GM19397 (cell line): Measurements from ENCODE around the gene CACNA1F.

Source experiments
- ATAC-seq: cut with Tn5 transposase; IDR thresholded peaks from one replicate; pipeline ENCODE4 v1.9.1; 2021; ENCODE audit warnings: mild to moderate bottlenecking, moderate library complexity; ENCODE audit not compliant: unreplicated experiment

CACNA1F gene

DNA sequence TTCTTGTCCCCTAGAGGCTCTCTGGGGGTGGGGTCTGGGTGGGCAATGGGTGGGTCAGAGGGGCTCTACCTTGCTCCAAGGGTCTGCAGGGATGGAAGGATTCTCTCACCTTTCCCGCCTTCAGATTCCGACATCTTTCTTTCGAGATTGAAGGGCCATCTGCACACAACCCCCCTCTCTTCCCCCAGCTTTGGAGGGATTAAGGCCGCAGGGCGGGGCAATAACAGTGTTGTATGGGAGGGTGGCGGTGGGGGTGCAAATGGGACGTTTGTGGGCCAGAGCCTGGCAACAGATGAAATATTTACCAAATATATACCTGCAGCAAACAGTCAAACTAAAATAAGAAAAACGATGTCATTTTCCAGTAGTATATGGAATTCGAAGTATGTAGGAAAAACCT is at the start of gene CACNA1F:
TSS of gene CACNA1F (minus strand) at position 165 of the 400 bp plus-strand sequence. CDS start at position 134, 31 bp downstream.
- no peak for ATAC-seq

DNA sequence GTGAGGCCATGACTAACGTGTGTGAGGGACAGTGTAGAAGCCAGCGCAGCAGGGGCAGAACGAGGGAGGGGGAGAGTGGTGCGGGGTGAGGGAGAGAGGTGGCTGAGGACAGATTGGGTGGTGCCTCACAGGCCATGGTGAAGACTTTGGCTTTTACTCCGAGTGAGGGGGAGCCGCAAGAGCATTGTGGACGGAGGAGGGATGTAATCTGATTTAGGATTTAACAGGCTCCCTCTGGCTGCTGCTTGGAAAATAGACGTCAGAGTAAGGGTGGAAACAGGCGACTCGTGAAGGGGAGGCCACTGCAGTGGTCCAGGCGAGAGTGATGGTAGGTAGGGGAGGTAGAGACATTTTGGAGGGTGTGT is 49.5 kb upstream of the CACNA1F start:
- no peak for ATAC-seq

DNA sequence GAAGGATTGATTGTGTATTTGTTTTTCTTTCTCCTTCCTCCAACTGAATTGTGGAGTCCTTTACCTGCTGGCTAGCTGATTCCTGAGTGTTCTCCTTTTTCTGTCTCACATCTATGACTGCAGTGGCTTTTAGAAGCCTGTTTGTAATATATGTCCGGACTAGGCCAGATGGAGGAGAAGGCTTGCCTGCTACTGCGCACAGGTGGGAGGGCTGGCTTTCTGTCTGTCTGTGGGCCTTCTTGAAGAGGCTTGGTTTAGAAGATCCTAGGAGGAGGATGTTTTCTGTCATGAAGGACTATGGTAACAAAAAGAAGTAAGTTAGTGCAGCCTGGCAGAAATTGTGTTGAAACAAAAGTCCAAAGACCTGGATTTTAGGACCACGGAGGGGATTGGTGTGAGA is 44.9 kb upstream of the CACNA1F start:
- ATAC-seq: no peak

DNA sequence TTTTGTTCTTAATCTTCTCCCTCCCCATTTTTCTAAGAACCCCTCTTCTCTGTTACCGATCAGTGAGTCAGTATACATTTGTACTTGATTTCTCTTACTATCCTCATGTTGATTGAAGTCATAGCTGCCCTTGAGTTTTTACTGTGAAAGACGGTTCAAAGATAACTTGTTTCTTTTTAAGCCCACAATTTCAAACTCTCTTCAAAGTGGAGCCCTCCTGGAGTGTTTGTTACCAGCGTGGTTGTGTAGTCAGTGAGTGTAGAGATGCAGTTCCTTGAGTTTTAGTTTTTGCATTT is 44.3 kb upstream of the CACNA1F start:
- ATAC-seq: no peak

DNA sequence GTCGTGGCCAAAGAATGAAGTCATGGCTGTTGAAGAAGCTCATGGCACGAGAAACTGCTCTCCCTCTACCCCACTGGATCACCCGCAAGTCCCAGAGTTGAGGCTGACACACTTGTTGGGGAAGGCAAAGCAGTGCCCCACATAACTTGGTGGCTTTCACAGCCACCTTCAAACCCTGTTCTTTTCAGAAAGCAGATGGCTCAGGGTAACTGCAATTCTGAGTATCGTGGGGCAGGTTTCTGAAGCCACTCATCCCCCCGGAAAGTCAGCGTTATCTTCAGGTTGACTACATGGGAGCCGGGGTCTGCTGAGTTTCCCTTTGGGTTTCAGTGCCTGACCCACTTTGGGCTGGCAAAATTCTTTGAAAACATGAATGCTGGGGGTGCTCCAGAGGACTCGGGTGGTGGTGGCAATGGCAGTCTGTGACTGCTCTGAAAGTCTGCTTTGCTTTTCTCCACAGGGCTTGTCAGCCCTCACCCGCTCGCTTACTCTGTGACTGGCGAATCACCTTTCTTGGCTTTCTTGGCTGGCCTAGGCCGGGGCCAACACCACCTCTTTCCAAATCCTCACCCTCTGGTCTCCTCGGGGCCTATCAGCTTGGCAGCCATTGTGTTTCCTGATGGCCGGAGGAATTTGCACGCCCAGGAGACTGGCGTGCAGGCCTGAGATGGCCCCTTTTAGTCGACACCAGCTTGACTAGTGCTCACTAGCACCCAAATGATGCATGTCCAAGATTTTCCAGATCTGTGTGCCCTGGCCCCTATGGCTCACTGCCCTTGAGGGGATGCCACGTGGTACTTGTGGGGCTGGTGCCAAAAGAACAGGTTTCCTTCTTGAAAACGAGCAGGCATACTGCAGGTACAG is 43.8 kb upstream of the CACNA1F start:
- ATAC-seq: no peak

DNA sequence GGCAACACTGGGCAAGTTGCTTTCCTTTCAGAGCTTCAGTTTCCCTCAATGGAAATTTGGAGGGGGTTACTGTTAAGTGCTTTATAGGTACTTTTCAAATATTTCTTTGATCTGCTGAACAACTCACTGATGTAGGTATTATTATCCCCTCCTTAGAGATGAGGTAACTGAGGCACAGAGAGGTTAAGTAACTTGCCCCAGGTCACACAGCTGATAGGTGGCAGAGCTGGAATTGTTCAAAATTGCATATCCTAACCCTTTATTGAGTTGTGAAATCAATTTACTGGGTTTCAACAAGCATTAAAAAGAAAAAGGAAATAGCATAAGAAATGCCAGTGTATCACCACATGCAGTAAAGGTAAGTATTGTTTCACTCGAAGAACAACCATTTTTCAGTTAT is 43.1 kb upstream of the CACNA1F start:
- ATAC-seq: no peak

DNA sequence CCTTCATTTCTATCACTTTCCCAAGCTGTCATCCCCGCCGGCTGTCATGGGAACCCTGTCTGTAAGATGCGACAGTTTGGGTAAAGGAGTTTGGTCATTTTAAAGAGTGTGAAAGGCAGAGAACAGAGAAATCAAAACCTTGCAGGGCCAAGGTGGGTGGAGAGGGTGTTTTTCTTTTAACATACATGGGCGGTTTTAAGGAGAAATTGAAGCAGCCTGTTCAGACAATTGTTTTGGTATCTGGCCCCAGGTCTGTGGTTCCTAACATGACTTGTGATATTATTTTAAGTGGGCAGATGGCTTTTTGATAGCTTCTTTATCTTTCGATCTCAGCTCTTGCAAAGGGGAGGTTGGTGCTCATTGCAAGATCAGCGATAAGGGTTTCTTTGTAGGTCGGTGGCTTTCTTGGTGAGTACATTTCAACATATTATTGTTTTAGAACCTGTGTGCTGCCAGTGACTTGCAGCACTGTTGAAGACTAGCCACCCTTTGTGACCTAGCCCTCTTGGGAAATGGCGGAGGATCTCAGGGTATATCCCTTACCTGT is 40.1 kb upstream of the CACNA1F start:
- ATAC-seq: no peak

DNA sequence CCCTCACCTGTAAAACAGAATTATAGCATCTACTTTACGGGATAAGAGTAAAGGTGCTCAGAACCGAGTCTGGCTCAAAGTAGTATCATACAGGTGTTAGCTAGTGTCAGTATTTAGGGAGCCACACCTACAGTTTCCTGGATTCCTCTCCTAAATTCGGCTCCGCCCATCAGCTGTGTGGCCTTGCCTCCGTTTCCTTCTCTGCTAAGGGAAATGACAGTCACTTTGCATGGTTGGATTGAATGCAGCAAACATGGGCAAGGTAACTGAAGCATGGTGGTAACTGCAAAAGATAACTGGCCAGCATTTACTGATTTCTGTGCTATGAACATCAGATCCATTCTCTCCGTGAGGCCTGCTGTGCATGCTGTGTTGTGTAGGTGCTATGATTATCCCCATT is 39.3 kb upstream of the CACNA1F start:
- ATAC-seq: no peak

DNA sequence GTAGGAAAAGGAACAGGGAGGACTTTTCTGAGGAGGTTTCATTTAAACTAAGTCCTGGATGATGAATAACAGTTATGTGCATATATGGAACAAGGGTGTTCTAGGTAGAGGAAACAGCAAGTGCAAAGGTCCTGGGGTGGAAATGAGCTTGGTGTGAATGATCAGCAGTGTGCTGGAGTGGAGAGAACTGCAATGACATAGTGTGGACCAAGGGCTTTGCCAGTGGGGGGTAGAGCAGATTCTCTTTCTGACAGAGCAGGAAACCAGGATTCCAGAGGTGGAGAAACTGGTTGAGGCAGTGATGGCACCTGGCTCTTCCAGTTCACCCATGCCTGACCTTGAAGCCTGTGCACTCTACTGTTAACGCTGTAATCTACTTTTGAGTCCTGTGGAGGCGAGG is 38.2 kb upstream of the CACNA1F start:
- no peak for ATAC-seq

DNA sequence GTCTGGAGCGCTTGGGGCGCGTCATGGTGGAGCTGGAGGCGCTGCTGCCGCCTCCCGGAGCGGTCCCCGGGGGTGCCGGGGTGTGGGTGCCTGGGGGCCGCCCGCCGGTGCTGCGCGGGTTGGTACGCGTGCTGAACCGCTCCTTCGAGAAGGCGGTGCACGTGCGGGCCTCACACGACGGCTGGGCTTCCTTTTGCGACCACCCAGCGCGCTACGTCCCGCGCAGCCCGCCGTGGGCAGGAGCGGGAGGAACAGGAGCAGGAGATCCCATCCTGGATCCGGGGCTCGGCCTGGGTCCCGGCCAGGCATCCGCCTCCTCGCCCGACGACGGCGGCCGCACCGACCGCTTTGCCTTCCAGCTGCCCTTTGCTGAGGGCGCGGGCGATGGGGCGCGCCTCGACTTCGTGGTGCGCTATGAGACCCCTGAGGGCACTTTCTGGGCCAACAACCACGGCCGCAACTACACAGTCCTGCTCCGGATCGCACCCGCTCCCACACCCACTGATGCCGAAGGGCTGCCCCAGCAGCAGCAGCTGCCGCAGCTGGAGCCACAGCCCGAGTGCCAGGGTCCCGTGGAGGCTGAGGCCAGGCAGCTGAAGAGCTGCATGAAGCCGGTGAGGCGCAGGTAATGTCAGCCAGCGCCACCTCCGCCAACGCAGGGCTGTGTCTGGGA is 37.2 kb upstream of the CACNA1F start:
- ATAC-seq: no peak

DNA sequence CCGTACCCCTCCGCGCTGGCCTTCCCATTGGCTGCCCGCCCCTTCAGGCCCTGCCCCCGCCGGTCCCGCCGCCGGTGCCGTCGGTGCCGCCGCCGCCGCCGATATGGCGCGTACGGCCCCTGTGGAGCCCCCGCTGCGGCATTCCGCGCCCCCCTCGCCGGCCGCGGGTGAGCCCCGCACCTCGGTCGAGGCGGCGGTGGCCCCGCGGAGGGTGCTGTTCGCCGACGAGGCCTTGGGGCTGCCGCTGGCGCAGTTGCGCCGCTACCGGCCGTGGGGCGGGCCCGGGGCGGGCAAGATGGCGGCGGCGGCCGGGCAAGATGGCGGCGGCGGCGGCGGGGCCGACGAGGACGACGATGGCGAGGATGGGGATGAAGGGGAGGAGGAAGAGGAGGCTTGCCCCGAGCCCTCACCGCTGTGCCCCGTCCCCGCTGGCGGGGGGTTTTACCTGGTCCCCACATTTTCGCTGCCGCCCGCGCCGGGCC is 36.7 kb upstream of the CACNA1F start, which contains the start of gene PPP1R3F:
TSS of gene PPP1R3F (plus strand) at position 27 of the 482 bp plus-strand sequence. CDS start at position 104, 77 bp downstream.
- peak; percentile 34 for ATAC-seq

DNA sequence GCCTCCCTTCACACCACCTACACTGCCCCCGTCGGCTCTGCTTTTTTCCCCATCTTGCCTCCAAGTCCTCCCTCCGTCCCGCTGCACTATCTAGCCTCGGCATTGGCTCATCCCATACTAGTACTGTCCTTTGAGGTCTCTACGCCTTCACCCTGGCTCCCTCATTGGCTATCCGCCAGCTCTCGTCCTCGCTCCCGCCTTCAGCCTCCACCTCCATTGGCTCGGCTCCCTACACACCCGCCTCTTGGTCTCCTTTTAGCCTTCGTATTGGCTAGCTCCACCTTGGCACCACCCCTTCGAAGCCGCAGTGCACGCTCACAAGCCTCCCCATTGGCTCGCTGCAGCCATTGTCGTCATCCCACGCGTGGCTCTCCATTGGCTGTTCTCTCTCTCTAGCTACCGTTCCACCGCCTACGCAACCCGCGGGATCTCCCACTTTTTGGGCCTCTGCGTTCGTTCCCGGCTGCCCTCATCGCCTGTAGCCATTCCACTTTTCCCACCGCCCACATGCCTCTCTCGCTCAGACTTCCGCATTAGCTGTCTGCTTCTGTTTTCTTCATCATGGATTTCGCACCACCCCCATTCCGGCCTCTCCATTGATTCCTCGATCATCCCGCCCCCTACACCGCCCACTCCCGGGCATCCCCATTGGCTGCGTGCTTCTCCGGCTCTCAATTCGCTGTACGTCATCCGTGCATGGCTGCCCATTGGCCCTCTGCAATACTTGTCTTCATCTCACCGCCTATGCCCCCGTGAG is 36.0 kb upstream of the CACNA1F start:
- peak; percentile 82 for ATAC-seq

DNA sequence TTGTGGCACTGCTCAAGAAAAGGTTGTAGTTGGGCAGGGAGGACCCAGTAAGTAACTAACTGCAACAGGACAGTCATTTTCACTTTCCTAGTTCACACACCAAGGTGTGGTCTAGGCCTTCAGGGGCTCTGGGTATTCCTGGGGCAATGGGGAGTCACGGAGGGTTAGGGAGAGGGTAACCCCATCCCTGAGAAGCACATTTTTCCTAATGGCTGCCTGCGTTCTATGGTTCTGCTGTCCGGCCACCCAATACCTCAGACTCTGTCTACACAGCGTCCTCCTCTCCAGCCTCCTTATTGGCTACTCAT is 35.5 kb upstream of the CACNA1F start:
- no peak for ATAC-seq

DNA sequence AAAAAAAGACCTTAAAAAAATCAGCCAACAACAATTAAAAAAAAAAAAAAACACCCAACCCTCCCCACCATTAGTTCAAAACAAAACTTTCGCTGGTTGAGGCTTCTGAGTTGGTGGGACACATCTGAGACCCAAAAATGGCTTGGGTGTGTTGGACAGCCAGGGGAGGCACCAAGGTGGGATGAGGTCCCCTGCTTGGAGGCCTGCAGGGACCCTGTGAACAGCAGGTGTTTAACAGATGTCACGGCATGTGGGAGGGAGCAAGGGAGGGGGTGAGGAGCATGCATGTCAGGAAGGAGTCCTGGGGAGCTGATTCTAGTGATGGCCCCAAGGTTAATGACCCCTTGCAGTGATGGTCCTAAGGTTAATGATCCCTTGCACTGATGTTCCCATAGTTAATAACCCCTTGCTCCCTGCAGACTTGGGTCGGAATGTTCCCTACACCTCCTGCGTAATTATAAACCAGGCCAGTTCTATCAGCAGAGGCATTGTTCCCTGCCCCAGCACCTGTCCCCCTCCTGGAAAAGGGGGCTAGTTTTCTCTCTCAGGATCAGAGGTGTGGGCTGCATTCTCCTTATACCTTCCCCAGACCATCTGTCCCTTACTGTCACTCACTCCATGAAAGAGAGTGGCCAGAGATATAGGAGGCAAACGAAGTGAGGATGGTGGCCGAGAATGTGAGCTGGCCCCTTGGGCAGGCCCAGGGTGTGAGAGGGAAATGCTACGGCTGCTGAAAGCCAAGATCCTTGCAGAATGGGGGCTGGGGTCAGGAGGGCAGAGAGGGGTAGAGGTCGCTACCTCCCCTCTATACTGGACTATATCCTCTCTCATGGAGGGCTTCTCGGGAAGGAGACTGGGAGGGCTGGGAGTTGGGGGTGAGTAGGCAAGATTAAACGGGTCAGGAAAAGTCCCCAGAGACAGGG is 33.6 kb upstream of the CACNA1F start:
- ATAC-seq: no peak

DNA sequence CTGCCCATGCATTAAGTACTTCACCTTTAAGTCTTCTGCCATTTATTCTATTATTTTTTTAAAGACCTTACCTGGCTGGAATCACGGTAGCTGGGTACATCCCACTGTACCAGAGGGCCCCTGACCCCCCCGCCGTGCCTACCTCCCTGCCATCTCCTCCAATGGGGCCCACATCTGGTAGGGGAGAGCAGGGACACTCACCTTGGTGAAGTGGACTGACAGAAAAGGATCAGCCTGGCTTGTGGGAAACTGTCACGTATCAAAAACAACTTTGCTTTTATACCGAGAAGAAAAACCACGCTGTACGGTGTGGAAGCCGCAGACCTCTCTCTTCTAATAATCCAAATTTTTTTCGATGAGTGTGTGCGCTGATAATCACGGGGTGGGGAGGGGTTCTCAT is 31.3 kb upstream of the CACNA1F start, which contains the start of gene FOXP3:
TSS of gene FOXP3 (minus strand) at position 251 of the 400 bp plus-strand sequence. CDS start 6,205 bp downstream, outside the sequence.
- no peak for ATAC-seq

DNA sequence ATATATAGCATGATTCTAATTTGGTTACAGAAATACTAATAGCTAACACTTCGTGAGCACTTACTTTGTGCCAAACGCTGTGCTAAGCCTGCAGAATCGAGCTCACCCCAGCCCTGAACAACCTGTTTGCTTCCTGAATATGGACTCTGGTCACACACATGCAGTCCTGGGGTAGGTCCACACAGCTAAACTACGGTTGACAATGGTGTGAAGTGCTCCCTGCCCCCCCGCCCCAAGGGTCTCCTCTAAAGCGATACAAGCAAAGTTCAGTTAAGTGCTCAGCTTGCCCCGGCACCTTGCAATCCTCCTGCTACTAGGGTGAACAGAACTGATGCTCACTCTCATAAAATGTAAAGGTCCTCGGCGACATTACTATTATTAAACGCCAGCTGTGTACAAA is 30.5 kb upstream of the CACNA1F start:
- ATAC-seq: no peak

DNA sequence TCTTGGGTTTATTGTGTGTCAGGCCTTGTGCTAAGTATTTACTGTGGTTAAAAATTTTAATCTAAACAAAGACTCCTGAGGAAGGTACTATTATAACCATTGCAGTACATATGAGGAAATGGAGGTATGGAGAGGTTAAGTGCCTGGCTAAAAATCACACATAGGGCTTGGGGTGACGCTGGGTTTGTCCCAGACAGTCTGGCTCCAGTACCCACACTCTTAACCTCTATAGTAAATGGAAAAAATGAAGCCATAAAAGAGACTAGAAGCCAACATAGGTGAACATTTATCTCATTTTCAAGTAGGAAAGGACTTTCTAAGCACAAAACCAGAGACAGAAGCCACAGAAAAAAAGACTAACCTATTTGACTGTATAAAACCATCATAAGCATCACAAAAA is 29.5 kb upstream of the CACNA1F start:
- ATAC-seq: no peak

DNA sequence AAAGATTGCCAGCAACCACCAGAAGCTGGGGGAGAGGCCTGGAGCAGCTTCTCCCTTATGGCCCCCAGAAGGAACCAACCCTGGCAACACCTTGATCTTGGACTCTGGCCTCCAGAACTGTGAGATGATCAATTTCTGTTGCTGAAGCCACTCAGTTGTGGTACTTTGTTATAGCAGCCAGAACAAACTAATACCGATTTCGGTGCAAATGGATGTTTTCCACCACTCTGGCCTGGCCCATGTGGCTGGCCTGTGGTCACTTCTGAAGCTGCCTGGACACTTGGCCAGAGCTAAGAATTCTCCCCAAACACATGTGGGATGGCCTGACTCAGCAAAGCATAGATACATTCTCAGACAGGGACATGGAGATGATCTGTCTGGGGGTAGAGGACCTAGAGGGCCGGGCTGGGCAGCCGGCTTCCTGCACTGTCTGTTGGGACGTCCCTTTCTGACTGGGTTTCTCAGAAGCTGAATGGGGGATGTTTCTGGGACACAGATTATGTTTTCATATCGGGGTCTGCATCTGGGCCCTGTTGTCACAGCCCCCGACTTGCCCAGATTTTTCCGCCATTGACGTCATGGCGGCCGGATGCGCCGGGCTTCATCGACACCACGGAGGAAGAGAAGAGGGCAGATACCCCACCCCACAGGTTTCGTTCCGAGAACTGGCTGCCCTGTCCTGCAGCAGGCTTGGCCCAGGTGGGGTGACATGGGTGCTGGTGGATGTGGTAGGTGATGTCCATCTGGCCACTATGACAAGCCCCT is 27.3 kb upstream of the CACNA1F start:
- no peak for ATAC-seq

DNA sequence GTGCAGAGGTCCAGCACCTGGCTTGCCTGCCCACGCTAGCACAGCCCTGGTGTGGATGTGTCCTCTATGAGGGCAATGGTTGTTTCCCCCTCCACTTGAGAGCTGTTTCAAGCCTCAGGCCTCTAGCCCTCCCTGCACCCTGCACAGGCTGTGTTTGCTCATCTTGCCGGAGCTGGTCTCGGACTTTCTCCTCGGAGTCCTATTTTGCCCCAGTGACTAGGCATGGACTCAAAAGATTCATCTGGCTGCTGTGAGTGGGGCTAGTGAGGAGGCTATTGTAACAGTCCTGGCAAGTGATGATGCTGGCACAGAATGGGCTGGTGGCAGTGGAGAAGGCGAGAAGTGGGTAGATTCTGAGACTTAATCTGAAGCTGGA is 25.6 kb upstream of the CACNA1F start:
- ATAC-seq: no peak
